Activated CD4-positive, alpha-beta T cell treated with anti-CD3 and anti-CD28 coated beads, Interleukin-2, amount 10 ng/mL, durations not matched to agents 24 days and 14 days (primary cell): ENCODE measurements around the gene SSU72. TPM values are rescaled to one million over a fixed set of nuclear protein-coding genes. Genes with fewer than 3 reads are reported as not detected.
A peak's percentile ranks its signal among the peaks of the same experiment; 100 is the strongest.

Experiments used
- DNase-seq: peaks from one replicate; pipeline ENCODE4 v3.0.0; 2022
- H3K27ac Mint-ChIP-seq: one replicate; pipeline ENCODE4 v1.8.0; 2022; ENCODE audit warnings: mild to moderate bottlenecking, mixed read lengths
- H3K27me3 Mint-ChIP-seq: one replicate; pipeline ENCODE4 v1.8.0; 2022; ENCODE audit warnings: mixed read lengths
- H3K36me3 Mint-ChIP-seq: one replicate; pipeline ENCODE4 v1.8.0; 2022; ENCODE audit warnings: low read depth, mild to moderate bottlenecking, mixed read lengths
- H3K4me1 Mint-ChIP-seq: one replicate; pipeline ENCODE4 v1.8.0; 2021; ENCODE audit warnings: mixed read lengths
- H3K4me3 Mint-ChIP-seq: one replicate; pipeline ENCODE4 v1.8.0; 2022; ENCODE audit warnings: mild to moderate bottlenecking, moderate library complexity, mixed read lengths
- H3K9me3 Mint-ChIP-seq: one replicate; pipeline ENCODE4 v1.8.0; 2021; ENCODE audit warnings: mixed read lengths
- intact Hi-C: fragments of 100-400 bp; cut with micrococcal nuclease; formaldehyde crosslinking; loops from one replicate; pipeline ENCODE4 v1.15.1; 2023
- total RNA-seq: library from RNA; stranded (reverse); gene quantifications from 2 replicates; pipeline ENCODE4 v1.2.3, GENCODE V29; 2022

Gene SSU72
- total RNA-seq, 1 donor from 2014 or later: 134 TPM

GRCh38 chr1:1616045-1616790, 41.6 kb upstream of the SSU72 start:
- Mint-ChIP-seq H3K36me3 (peaks cover 9% of the 10 kb centered on the region), H3K4me1 (peaks cover 28% of the 10 kb centered on the region), H3K27me3 (no peaks in the 10 kb centered on the region), H3K9me3 (no peaks in the 10 kb centered on the region), H3K27ac (peak overlapping the region; percentile 73), H3K4me3 (peak overlapping the region; percentile 80)
- intact Hi-C loops: no loop called here
- peak; percentile 86 for DNase-seq

GRCh38 chr1:1615256-1616044, 40.8 kb upstream of the SSU72 start, which contains the start of gene MIB2:
Gene MIB2 (plus strand): TSS chr1:1615500. CDS start chr1:1623453, 7,953 bp downstream.
- no peaks in the 10 kb centered on the region for H3K9me3 Mint-ChIP-seq
- intact Hi-C loops: loop anchor here (1.0 to 2.0 kb wide), 5 partner anchors 41 to 240 kb away; partner anchors contain the start of genes ATAD3B, AURKAIP1, CCNL2 and CDK11B

GRCh38 chr1:1614954-1615255, 40.2 kb upstream of the SSU72 start:
- H3K27ac Mint-ChIP-seq: peak overlapping the region; percentile 98
- peaks cover 9% of the 10 kb centered on the region for H3K36me3 Mint-ChIP-seq
- peak overlapping the region; percentile 96 for H3K4me3 Mint-ChIP-seq
- H3K9me3 Mint-ChIP-seq: no peaks in the 10 kb centered on the region
- peaks cover 30% of the 10 kb centered on the region for H3K4me1 Mint-ChIP-seq
- DNase-seq: no peak
- intact Hi-C loops: loop anchor here (1.0 to 2.0 kb wide), 5 partner anchors 41 to 240 kb away; partner anchors contain the start of genes ATAD3B, AURKAIP1, CCNL2 and CDK11B
- no peaks in the 10 kb centered on the region for H3K27me3 Mint-ChIP-seq

More at GRCh38 chr1:1615256-1616044, 40.8 kb upstream of the SSU72 start, which contains the start of gene MIB2:
- no peaks in the 10 kb centered on the region for H3K27me3 Mint-ChIP-seq
- peak within 1 kb of the TSS; percentile 98 for H3K27ac Mint-ChIP-seq
- peaks cover 9% of the 10 kb centered on the region for H3K36me3 Mint-ChIP-seq
- H3K4me3 Mint-ChIP-seq: peak within 1 kb of the TSS; percentile 96
- H3K4me1 Mint-ChIP-seq: peaks cover 30% of the 10 kb centered on the region
- DNase-seq: peak; percentile 100

- H3K4me1 Mint-ChIP-seq: peaks cover 30% of the 10 kb centered on the region
- H3K27me3 Mint-ChIP-seq: no peaks in the 10 kb centered on the region
- peak; percentile 87 for DNase-seq
- H3K36me3 Mint-ChIP-seq: peaks cover 9% of the 10 kb centered on the region
- peak overlapping the region; percentile 96 for H3K4me3 Mint-ChIP-seq
- no peaks in the 10 kb centered on the region for H3K9me3 Mint-ChIP-seq
- intact Hi-C loops: loop anchor here (2.0 kb wide), 1 partner anchor 44 kb away; the partner anchor contains the start of gene CDK11B
- H3K27ac Mint-ChIP-seq: peak overlapping the region; percentile 98
These were observed 39.7 kb upstream of the SSU72 start for GRCh38 chr1:1614204-1614953.

- Mint-ChIP-seq H3K27me3 (no peaks in the 10 kb centered on the region), H3K4me3 (peak overlapping the region; percentile 96), H3K36me3 (peaks cover 9% of the 10 kb centered on the region), H3K4me1 (peaks cover 30% of the 10 kb centered on the region), H3K9me3 (no peaks in the 10 kb centered on the region), H3K27ac (peak overlapping the region; percentile 98)
- peak; percentile 56 for DNase-seq
- intact Hi-C loops: loop anchor here (2.0 kb wide), 1 partner anchor 45 kb away; the partner anchor contains the start of gene CDK11B
These were observed 38.9 kb upstream of the SSU72 start for GRCh38 chr1:1613509-1614082.

- H3K27ac Mint-ChIP-seq: peak overlapping the region; percentile 9
- DNase-seq: no peak
- H3K4me1 Mint-ChIP-seq: peaks cover 27% of the 10 kb centered on the region
- intact Hi-C loops: no loop called here
- no peak overlapping the region for H3K4me3 Mint-ChIP-seq
- H3K36me3 Mint-ChIP-seq: peaks cover 9% of the 10 kb centered on the region
- H3K27me3 Mint-ChIP-seq: no peaks in the 10 kb centered on the region
- H3K9me3 Mint-ChIP-seq: no peaks in the 10 kb centered on the region
These were observed 37.4 kb upstream of the SSU72 start for GRCh38 chr1:1612104-1612400.

GRCh38 chr1:1610796-1611195, 36.1 kb upstream of the SSU72 start:
- Mint-ChIP-seq H3K9me3 (no peaks in the 10 kb centered on the region), H3K4me1 (peaks cover 27% of the 10 kb centered on the region), H3K27ac (no peak overlapping the region), H3K36me3 (peaks cover 9% of the 10 kb centered on the region), H3K4me3 (no peak overlapping the region), H3K27me3 (no peaks in the 10 kb centered on the region)
- DNase-seq: no peak
- intact Hi-C loops: no loop called here

GRCh38 chr1:1609822-1610485, 35.3 kb upstream of the SSU72 start:
- Mint-ChIP-seq H3K4me1 (peaks cover 26% of the 10 kb centered on the region), H3K27ac (no peak overlapping the region), H3K9me3 (no peaks in the 10 kb centered on the region), H3K27me3 (no peaks in the 10 kb centered on the region), H3K36me3 (peaks cover 9% of the 10 kb centered on the region), H3K4me3 (no peak overlapping the region)
- intact Hi-C loops: no loop called here
- DNase-seq: no peak

- no peak overlapping the region for H3K4me3 Mint-ChIP-seq
- no peak overlapping the region for H3K27ac Mint-ChIP-seq
- DNase-seq: no peak
- intact Hi-C loops: no loop called here
- H3K4me1 Mint-ChIP-seq: peaks cover 8% of the 10 kb centered on the region
- H3K36me3 Mint-ChIP-seq: no peaks in the 10 kb centered on the region
- no peaks in the 10 kb centered on the region for H3K9me3 Mint-ChIP-seq
- H3K27me3 Mint-ChIP-seq: no peaks in the 10 kb centered on the region
These were observed 31.6 kb upstream of the SSU72 start for GRCh38 chr1:1606232-1606631.

GRCh38 chr1:1605724-1606123, 31.1 kb upstream of the SSU72 start:
- Mint-ChIP-seq H3K27ac (no peak overlapping the region), H3K36me3 (no peaks in the 10 kb centered on the region), H3K4me1 (peaks cover 7% of the 10 kb centered on the region), H3K27me3 (no peaks in the 10 kb centered on the region), H3K4me3 (no peak overlapping the region), H3K9me3 (no peaks in the 10 kb centered on the region)
- intact Hi-C loops: no loop called here
- DNase-seq: no peak

GRCh38 chr1:1605034-1605591, 30.4 kb upstream of the SSU72 start:
- peak; percentile 59 for DNase-seq
- H3K27ac Mint-ChIP-seq: peak overlapping the region; percentile 51
- no peaks in the 10 kb centered on the region for H3K27me3 Mint-ChIP-seq
- H3K4me3 Mint-ChIP-seq: no peak overlapping the region
- no peaks in the 10 kb centered on the region for H3K9me3 Mint-ChIP-seq
- intact Hi-C loops: no loop called here
- H3K36me3 Mint-ChIP-seq: no peaks in the 10 kb centered on the region
- H3K4me1 Mint-ChIP-seq: peaks cover 6% of the 10 kb centered on the region

- no peaks in the 10 kb centered on the region for H3K27me3 Mint-ChIP-seq
These were observed 29.8 kb upstream of the SSU72 start for GRCh38 chr1:1604374-1605033.

More at GRCh38 chr1:1604374-1605033, 29.8 kb upstream of the SSU72 start:
- no peaks in the 10 kb centered on the region for H3K36me3 Mint-ChIP-seq
- peaks cover 6% of the 10 kb centered on the region for H3K4me1 Mint-ChIP-seq
- H3K9me3 Mint-ChIP-seq: no peaks in the 10 kb centered on the region
- H3K4me3 Mint-ChIP-seq: no peak overlapping the region
- DNase-seq: no peak
- H3K27ac Mint-ChIP-seq: peak overlapping the region; percentile 51
- intact Hi-C loops: no loop called here
